Memory B cell (primary cell): ENCODE data around the gene HYDIN.
"Not testable (repeated sequence)": the region's sequence is repeated elsewhere in the genome, so short reads cannot be mapped to it uniquely, and the experiment has no call there.

Source experiments
- ATAC-seq: fragments of 150-1000 bp; cut with Tn5 transposase; 2 replicates; pipeline ENCODE4 v1.10.0; 2021; ENCODE audit warnings: low read depth, mild to moderate bottlenecking, moderate library complexity
- DNase-seq, 2 donors: peaks; one replicate each; pipeline ENCODE4 v3.0.0; 2022; ENCODE audit warnings: low spot score in 2 of 2
- H3K27ac Mint-ChIP-seq: one replicate; pipeline ENCODE4 v1.8.0; 2022; ENCODE audit warnings: mild to moderate bottlenecking, moderate library complexity, mixed read lengths
- H3K27me3 Mint-ChIP-seq: one replicate; pipeline ENCODE4 v1.8.0; 2022; ENCODE audit warnings: mixed read lengths
- H3K36me3 Mint-ChIP-seq: one replicate; pipeline ENCODE4 v1.8.0; 2022; ENCODE audit warnings: mild to moderate bottlenecking, mixed read lengths
- H3K4me1 Mint-ChIP-seq: one replicate; pipeline ENCODE4 v1.8.0; 2022; ENCODE audit warnings: mixed read lengths
- H3K4me3 Mint-ChIP-seq: one replicate; pipeline ENCODE4 v1.8.0; 2022; ENCODE audit warnings: mild to moderate bottlenecking, moderate library complexity, mixed read lengths
- H3K9me3 Mint-ChIP-seq: one replicate; pipeline ENCODE4 v1.8.0; 2022; ENCODE audit warnings: mixed read lengths

The HYDIN gene

GRCh38 chr16:71023851-71024439 lies 206.6 kb downstream of the HYDIN start:
- H3K4me1 Mint-ChIP-seq, ATAC-seq, H3K4me3 Mint-ChIP-seq, H3K36me3 Mint-ChIP-seq, H3K9me3 Mint-ChIP-seq, H3K27ac Mint-ChIP-seq, H3K27me3 Mint-ChIP-seq, DNase-seq: not testable (repeated sequence)

DNA sequence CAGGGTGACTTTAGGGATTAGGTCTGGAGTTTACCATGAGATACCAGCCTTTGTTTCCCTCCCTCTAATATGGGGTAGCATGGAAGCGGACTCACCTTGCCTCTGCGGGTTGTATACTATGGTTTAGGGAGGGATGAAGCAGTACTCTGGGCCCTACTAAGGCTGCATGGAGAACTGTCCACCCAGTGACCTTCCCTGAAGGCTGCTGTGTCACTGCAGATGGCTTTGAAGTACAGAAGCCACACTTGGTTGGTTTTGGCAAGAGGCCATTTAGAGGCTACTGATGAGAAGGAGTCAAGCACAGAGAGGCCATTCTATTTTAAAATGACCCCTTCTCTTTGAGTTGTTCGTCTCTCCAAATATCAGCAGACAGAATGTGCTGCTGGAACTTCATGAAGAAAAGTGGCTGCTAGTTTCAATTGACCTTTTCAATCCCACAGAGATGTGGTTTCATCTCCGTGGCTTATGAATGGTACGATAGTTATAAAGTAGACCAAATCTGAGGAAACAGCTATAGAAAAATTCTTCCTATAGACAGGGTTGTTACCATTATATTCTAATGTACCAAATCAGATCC lies 208.5 kb downstream of the HYDIN start:
- H3K36me3 Mint-ChIP-seq, H3K27me3 Mint-ChIP-seq, DNase-seq, H3K4me3 Mint-ChIP-seq, H3K4me1 Mint-ChIP-seq, H3K27ac Mint-ChIP-seq, ATAC-seq, H3K9me3 Mint-ChIP-seq: not testable (repeated sequence)

DNA sequence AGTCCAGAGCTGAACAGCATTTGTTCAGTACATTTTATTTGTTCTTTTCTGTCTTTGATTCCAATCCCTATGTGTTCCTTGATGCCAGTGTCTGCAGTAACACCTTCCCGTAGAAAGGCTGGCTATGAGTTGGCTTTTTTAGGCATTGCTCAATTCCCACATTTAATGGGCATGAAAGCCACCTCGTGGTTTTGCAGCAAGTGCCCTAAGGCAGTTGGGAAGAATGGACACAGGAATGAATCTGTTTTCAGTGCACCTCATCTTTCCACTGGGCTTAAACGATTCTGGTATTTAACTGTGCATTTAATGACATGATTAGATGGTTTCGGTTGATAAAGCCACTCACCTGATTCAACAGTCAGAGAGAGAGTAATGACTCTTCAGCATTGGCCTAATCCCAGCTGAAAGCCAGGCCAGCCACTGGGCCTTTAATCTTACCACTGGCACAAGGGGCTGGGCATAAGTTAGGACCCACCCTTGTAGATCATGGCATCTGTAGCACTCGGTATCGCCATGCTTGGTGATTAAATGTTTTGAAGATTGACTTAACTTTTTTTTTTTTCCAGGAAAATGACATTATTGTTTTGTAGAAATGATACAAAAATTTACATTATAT lies 211.3 kb downstream of the HYDIN start:
- not testable (repeated sequence) for H3K9me3 Mint-ChIP-seq, H3K36me3 Mint-ChIP-seq, H3K4me3 Mint-ChIP-seq, H3K27ac Mint-ChIP-seq, DNase-seq, H3K27me3 Mint-ChIP-seq, H3K4me1 Mint-ChIP-seq, ATAC-seq

GRCh38 chr16:71015419-71015818 lies 215.1 kb downstream of the HYDIN start:
- not testable (repeated sequence) for H3K9me3 Mint-ChIP-seq, ATAC-seq, H3K27me3 Mint-ChIP-seq, H3K4me3 Mint-ChIP-seq, H3K36me3 Mint-ChIP-seq, H3K4me1 Mint-ChIP-seq, H3K27ac Mint-ChIP-seq, DNase-seq

GRCh38 chr16:71009440-71010223 lies 220.9 kb downstream of the HYDIN start:
- not testable (repeated sequence) for ATAC-seq, H3K4me1 Mint-ChIP-seq, DNase-seq, H3K36me3 Mint-ChIP-seq, H3K4me3 Mint-ChIP-seq, H3K27me3 Mint-ChIP-seq, H3K27ac Mint-ChIP-seq, H3K9me3 Mint-ChIP-seq

DNA sequence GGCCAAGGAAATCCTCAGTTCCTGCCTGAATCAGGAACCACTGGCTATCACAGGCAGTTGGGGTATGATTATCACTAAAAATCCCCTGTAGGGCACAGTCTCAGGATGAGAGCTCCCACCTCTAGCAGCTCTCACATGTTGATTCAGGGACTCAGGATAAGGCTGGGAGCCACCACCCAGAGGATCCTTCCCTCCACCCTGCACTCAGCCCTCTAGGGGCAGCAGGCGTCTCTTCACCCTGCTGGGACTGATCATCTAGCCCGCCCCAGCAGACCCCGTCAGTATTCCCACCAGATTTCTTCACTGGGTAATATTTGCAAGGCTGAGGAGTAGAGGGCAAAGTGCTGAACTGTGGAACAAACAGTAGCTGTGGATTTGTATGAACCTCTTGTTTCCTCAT lies 224.0 kb downstream of the HYDIN start:
- DNase-seq, H3K27ac Mint-ChIP-seq, H3K36me3 Mint-ChIP-seq, H3K4me3 Mint-ChIP-seq, H3K9me3 Mint-ChIP-seq, H3K27me3 Mint-ChIP-seq, H3K4me1 Mint-ChIP-seq, ATAC-seq: not testable (repeated sequence)

- H3K9me3 Mint-ChIP-seq, H3K4me3 Mint-ChIP-seq, H3K27ac Mint-ChIP-seq, DNase-seq, ATAC-seq, H3K36me3 Mint-ChIP-seq, H3K27me3 Mint-ChIP-seq, H3K4me1 Mint-ChIP-seq: not testable (repeated sequence)
Measured at GRCh38 chr16:70999735-71000134, 230.8 kb downstream of the HYDIN start.

- not testable (repeated sequence) for H3K4me1 Mint-ChIP-seq, H3K27me3 Mint-ChIP-seq, H3K36me3 Mint-ChIP-seq, H3K4me3 Mint-ChIP-seq, H3K27ac Mint-ChIP-seq, ATAC-seq, DNase-seq, H3K9me3 Mint-ChIP-seq
Measured at GRCh38 chr16:70995799-70996198, 234.7 kb downstream of the HYDIN start.

- H3K36me3 Mint-ChIP-seq, ATAC-seq, H3K4me3 Mint-ChIP-seq, H3K27ac Mint-ChIP-seq, DNase-seq, H3K4me1 Mint-ChIP-seq, H3K27me3 Mint-ChIP-seq, H3K9me3 Mint-ChIP-seq: not testable (repeated sequence)
Measured at GRCh38 chr16:70992511-70992910, 238.0 kb downstream of the HYDIN start.

DNA sequence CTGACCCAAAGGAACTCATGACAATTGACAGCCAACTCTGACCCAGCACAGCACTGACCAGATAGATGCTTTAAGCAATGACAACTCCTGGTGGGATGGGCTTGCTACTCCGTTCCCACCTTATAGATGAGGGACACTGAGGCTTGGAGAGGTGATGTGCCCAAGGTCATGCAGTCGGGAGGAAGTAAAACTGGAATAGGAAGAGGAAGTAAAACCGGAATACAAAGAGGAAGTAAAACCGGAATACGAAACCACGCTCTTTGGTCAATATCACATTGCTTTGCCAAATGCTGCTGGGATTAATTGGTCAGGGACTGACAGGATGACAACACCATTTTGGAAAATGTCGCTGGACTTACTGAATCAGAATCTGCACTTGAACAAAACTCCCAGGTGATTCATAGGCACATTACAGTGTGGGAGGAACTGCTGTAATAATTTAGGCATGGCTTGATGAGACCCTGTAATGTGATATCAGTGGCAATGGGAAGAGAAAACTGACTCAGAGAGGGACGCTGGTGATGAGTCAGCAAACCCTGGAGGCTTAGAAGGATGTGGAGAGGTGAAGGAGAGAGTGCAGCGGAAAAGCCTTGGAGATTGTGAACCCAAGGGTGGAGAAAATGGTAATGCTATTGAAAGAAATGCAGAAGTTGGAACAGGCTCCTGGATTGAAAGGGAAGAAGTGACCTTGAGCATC lies 243.4 kb downstream of the HYDIN start:
- not testable (repeated sequence) for H3K9me3 Mint-ChIP-seq, H3K4me3 Mint-ChIP-seq

DNA sequence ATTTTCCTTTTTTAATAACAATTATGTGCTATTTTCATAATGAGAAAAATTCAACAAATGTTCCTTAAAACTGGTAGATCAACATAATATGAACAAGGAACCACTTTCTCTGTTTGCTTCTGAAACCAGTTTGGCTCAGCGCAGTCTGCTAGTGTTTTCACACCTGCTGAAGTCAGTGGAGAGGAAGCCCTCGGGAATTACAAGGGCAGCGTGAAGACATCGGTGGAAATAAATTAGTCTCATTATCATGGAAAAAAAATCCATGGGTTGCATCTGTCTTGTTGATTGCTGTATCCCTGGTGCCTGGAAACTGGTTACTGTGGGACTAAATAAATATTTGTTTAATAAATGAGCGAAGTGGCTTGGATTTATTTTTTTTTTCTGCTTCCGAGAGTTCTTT lies 245.8 kb downstream of the HYDIN start:
- ATAC-seq, H3K4me1 Mint-ChIP-seq, H3K4me3 Mint-ChIP-seq, DNase-seq, H3K36me3 Mint-ChIP-seq, H3K27ac Mint-ChIP-seq, H3K9me3 Mint-ChIP-seq, H3K27me3 Mint-ChIP-seq: not testable (repeated sequence)

More for the DNA sequence above, 243.4 kb downstream of the HYDIN start:
- not testable (repeated sequence) for H3K27me3 Mint-ChIP-seq, H3K36me3 Mint-ChIP-seq, H3K4me1 Mint-ChIP-seq, H3K27ac Mint-ChIP-seq, DNase-seq
- ATAC-seq = peak; percentile 46

GRCh38 chr16:70968332-70968731 lies 262.2 kb downstream of the HYDIN start:
- DNase-seq, ATAC-seq, H3K4me3 Mint-ChIP-seq, H3K36me3 Mint-ChIP-seq, H3K27me3 Mint-ChIP-seq, H3K4me1 Mint-ChIP-seq, H3K27ac Mint-ChIP-seq, H3K9me3 Mint-ChIP-seq: not testable (repeated sequence)

GRCh38 chr16:70960169-70960568 lies 270.4 kb downstream of the HYDIN start:
- not testable (repeated sequence) for H3K9me3 Mint-ChIP-seq, DNase-seq, H3K36me3 Mint-ChIP-seq, H3K27ac Mint-ChIP-seq, H3K27me3 Mint-ChIP-seq, H3K4me1 Mint-ChIP-seq, H3K4me3 Mint-ChIP-seq, ATAC-seq

- ATAC-seq = not testable (repeated sequence)
Measured at GRCh38 chr16:70954922-70955321, 275.6 kb downstream of the HYDIN start.

More at GRCh38 chr16:70954922-70955321, 275.6 kb downstream of the HYDIN start:
- H3K27ac Mint-ChIP-seq, H3K4me3 Mint-ChIP-seq, H3K9me3 Mint-ChIP-seq, H3K36me3 Mint-ChIP-seq, H3K4me1 Mint-ChIP-seq, DNase-seq, H3K27me3 Mint-ChIP-seq: not testable (repeated sequence)
